ENCODE results near the gene GATD1.

GATD1 gene

DNA sequence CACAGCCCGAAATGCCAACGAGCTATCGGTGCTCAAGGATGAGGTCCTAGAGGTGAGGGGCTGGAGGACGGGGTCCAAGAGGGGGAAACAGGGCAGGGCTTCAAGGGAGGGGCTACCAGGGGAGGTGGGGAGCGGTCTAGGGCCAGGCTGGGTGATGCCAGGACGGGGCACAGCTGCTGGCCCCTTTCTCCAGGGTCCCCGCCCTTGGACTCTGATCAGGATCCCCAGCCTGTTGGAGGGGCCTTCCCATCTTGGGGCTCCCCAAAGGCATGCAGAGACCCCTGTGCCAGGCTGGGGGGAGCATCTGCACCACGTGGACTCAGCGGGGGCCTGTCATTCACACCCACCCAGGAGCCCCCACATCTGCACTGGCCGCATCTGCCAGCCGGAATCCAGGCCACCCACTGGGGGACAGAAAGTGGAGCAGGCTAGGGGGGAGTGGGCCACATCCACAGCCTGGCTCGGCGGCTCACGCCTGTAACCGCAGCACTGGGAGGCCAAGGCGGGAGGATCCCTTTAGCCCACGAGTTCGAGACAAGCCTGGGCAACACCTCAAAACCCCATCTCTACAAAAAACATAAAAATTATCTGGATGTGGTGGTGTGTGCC, 52.4 kb downstream of the GATD1 start:
- no peak for DNase-seq

DNA sequence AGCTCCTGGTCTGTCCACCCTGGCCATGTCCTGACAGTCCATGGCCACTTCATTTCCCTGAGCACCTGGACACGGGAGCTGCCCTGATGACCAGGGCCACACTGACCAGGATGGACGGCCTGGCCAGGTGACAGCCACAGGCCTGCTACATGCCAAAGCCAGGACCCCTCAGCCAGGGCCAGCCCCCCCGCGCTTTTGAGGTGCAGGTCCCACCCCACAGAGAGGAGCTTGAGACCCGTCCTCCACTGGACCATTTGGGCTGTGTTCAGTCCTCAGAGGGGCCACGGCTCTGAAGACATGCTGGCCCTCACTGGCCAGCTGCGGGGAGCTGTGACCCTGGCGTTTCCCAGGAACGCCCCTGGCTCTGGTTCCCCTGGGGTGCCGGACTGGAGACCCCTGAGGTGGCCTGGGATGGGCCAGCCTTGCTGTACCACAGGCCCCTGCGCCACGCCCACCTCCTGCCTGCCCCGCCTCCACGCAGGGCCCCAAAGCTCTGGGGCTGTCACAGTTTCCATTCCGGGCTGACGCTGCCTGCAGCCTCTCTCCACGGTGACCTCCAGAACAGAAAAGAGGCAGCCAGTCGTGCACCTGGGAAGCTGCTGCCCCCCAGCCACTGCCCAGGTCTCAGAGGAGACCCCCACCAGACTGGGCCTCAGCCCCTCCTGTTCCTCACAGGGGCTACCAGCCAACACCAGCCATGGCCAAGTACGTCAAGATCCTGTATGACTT, 53.1 kb downstream of the GATD1 start:
- no peak for DNase-seq

DNA sequence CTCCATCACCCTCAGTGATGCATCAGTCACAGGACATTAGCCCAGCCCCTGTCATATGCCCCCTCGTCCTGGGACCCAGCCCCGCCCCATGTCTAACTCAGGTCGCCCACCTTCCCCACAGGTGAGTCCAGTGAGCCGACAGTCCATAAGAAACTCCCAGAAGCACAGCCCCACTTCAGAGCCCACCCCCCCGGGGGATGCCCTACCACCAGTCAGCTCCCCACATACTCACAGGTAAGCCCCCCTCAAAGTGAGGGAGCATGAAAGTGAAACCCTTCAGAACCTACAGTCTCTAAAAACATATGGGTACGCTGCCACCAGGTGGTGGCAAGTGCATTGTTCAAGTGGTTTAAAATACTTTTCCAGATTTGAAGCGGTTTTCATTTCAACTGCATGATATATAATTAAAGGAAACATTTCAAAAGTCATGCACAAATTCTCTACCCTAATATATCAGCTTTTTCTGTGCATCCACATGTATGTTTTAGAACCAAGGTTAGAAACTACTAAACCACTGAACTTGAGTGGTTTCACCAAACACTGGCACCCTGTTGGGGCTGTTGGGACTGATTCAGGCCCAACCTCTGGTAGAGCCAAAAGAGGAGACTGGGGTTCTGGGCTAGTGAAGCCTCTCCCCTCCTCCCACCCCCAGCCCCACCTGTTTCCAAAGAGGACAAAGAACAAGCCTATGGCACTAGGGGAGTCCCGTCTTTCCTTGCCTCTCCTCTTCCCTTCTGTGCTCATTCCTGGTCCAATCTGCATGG, 54.0 kb downstream of the GATD1 start:
- no peak for DNase-seq

DNA sequence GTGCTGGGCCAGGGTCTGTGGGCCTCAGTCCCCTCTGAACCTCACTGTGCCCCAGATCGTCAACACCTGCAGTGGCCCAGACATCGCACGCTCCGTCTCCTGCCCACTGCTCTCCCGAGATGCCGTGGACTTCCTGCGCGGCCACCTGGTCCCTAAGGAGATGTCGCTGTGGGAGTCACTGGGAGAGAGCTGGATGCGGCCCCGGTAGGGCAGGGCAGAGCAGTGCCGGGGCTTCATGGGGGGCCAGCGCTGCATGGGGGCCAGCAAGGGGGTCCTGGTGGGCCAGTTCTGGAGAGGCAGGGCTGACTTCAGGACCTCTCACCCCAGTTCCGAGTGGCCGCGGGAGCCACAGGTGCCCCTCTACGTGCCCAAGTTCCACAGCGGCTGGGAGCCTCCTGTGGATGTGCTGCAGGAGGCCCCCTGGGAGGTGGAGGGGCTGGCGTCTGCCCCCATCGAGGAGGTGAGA, 54.9 kb downstream of the GATD1 start:
- no peak for DNase-seq

DNA sequence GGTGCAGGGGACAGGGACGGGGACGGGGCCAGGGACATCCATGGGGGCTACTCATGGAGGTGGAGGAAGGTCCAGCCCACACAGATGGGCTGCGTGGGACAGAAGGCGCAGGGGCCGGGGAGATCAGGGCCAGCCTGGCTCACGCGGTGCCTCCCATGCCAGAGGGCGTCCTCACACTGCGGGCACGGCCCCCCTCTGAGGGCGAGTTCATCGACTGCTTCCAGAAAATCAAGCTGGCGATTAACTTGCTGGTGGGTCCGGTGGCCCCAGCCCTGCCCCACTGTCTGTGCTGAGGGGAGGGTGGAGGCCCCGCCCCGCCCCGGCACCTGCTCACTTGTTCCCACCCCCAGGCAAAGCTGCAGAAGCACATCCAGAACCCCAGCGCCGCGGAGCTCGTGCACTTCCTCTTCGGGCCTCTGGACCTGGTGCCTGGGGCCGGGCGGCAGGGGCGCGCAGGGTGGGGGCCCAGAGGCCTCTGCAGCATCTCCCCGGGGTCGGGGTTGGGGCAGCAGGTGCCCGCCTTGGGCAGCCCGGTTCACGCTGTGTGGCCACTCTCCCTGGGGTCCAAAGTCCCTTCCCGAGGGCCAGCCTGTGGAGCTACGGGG, 55.4 kb downstream of the GATD1 start:
- DNase-seq, result peak; percentile 80

DNA sequence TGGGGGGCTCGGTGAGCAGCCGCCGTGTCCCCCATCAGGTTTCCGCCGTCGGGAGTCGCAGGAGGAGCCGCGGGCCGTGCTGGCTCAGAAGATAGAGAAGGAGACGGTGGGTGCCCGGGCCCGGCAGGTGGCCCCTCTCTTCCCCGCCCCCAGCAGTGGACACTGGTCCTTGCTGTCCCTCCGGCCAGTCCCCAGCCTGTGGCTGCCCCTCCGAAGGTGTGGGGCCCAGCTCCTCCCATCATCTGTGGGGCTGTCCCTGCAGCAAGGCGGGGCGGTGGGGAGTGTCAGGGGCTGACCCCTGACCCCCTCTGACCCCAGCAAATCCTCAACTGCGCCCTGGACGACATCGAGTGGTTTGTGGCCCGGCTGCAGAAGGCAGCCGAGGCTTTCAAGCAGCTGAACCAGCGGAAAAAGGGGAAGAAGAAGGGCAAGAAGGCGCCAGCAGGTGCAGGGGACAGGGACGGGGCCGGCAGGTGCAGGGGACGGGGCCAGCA, 56.0 kb downstream of the GATD1 start:
- no peak for DNase-seq

DNA sequence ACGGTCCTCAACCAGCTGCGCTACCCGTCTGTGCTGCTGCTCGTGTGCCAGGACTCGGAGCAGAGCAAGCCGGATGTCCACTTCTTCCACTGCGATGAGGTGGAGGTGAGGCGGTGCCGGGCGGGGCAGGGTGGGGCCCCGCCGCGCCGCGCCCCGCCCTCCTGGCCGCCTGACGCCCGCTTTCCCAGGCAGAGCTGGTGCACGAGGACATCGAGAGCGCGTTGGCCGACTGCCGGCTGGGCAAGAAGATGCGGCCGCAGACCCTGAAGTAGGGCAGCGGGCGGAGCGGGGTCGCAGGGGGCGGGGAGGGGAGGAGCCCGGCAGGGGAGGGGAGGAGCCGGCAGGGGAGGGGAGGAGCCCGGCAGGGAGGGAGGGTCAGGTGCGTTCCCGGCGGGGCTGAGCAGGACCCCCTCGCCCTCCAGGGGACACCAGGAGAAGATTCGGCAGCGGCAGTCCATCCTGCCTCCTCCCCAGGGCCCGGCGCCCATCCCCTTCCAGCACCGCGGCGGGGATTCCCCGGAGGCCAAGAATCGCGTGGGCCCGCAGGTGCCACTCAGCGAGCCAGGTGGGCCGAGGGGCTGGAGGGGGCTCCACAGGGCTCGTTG, 56.5 kb downstream of the GATD1 start:
- DNase-seq, result no peak

DNA sequence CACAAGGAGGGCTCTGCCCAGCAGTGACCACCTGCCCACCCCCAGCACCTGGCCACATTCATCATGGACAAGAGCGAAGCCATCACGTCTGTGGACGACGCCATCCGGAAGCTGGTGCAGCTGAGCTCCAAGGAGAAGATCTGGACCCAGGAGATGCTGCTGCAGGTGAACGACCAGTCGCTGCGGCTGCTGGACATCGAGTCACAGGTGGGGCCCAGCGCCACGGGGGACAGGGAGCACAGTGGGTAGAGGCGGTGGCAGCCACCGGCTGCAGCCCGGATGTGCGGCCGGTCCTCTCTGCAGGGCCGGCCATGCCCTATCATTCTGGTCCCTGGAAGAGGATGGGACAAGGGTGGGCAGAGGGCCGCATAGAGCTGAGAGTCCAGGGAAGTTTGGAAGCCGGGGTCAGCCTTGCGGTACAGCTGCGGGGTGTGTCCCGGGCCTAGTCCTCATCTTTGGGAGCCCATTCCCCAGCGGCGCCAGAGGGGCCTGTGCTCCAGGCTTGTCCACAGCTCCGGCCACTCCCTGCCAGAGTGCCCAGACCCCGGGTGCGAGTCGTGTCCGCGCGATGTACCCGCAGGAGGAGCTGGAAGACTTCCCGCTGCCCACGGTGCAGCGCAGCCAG, 57.2 kb downstream of the GATD1 start:
- DNase-seq, result no peak

DNA sequence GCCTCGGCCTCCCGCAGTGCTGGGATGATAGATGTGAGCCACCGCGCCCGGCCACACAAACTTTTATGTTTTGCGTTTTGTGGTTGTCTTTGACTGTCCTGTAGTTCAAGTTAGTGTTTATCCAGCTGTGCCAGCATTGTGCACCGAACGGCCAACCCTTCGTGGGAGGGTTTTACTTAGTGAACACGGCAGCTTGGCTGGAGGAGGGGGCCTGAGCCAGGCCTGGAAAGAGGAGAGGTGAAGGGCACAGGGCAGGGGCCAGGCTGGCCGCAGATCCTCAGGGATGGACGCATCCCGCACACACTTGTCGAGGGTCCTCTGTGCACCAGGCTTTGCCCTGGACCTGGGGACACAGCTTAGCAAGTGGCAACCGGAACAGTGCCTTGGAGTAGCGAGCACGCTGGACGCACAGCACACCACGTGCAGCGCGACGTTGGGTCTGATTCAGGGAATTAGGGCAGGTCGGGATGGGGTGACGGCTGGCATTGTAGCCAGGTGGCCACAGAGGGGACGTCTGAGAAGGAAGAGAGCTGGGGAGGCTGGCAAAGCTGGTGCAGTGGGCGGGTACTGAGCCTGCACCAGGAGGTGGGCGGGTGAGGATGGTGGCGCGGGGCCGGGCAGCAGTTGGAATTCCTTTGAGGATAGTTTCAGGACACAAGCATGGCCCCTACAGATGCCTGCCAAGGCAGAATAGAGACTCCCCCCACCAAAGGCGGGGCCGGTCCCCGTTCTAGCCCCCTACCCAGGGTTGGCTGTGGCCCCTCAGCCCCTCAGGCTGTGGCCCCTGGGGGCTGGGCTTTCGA, 57.9 kb downstream of the GATD1 start:
- DNase-seq, result no peak

Data from NCI-H510A (cell line).